GM21825 (cell line): ENCODE results near the gene SLC28A1.
"Not testable (repeated sequence)": the region's sequence is repeated elsewhere in the genome, so short reads cannot be mapped to it uniquely, and the experiment has no call there.

ENCODE experiments used
- ATAC-seq: cut with Tn5 transposase; IDR thresholded peaks from one replicate; pipeline ENCODE4 v1.9.1; 2021; ENCODE audit warnings: mild to moderate bottlenecking, moderate library complexity; ENCODE audit not compliant: unreplicated experiment

SLC28A1 gene

GRCh38 chr15:84908564-84908963, 24.1 kb downstream of the SLC28A1 start:
- no peak for ATAC-seq

- ATAC-seq = no peak
These were observed 24.6 kb downstream of the SLC28A1 start for GRCh38 chr15:84909029-84909428.

- ATAC-seq = no peak
These were observed 25.3 kb downstream of the SLC28A1 start for GRCh38 chr15:84909782-84910181.

GRCh38 chr15:84910928-84911623, 26.6 kb downstream of the SLC28A1 start:
- ATAC-seq = no peak

GRCh38 chr15:84911879-84912660, 27.6 kb downstream of the SLC28A1 start:
- peak; percentile 33 for ATAC-seq

- no peak for ATAC-seq
These were observed 28.9 kb downstream of the SLC28A1 start for GRCh38 chr15:84913360-84913723.

- ATAC-seq = no peak
These were observed 29.9 kb downstream of the SLC28A1 start for GRCh38 chr15:84914351-84914750.

GRCh38 chr15:84914909-84915605, 30.6 kb downstream of the SLC28A1 start:
- ATAC-seq = peak; percentile 97

- no peak for ATAC-seq
These were observed 31.1 kb downstream of the SLC28A1 start for GRCh38 chr15:84915606-84915958.

- ATAC-seq = no peak
These were observed 33.0 kb downstream of the SLC28A1 start for GRCh38 chr15:84917452-84917851.

- no peak for ATAC-seq
These were observed 34.7 kb downstream of the SLC28A1 start for GRCh38 chr15:84919106-84919667.

- ATAC-seq = no peak
These were observed 36.7 kb downstream of the SLC28A1 start for GRCh38 chr15:84921121-84921520.

- ATAC-seq = no peak
These were observed 38.1 kb downstream of the SLC28A1 start for GRCh38 chr15:84922530-84922929.

GRCh38 chr15:84924077-84924731, 39.7 kb downstream of the SLC28A1 start:
- no peak for ATAC-seq

GRCh38 chr15:84924821-84925569, 40.5 kb downstream of the SLC28A1 start:
- ATAC-seq = not testable (repeated sequence)

GRCh38 chr15:84925906-84926305, 41.4 kb downstream of the SLC28A1 start:
- ATAC-seq = no peak

GRCh38 chr15:84926491-84927230, 42.2 kb downstream of the SLC28A1 start:
- no peak for ATAC-seq

- no peak for ATAC-seq
These were observed 44.3 kb downstream of the SLC28A1 start for GRCh38 chr15:84928843-84929168.

- no peak for ATAC-seq
These were observed 45.5 kb downstream of the SLC28A1 start for GRCh38 chr15:84929795-84930603.
